ENCODE data around the gene IRF3.

- TF ChIP-seq POLR2A (IDR thresholded peaks at IDR 0.05; ENCODE audit: low read depth, low read length), result no peak
- no peak for TF ChIP-seq NFYB (IDR thresholded peaks at IDR 0.05; ENCODE audit: insufficient read depth, low read depth, low read length)
- TF ChIP-seq NRF1 (conservative IDR thresholded peaks at IDR 0.05; ENCODE audit: low read depth, low read length), result no peak
- no peak for TF ChIP-seq CTCF (IDR thresholded peaks at IDR 0.05 in 2 of 3, conservative IDR thresholded peaks at IDR 0.05 in 1 of 3; ENCODE audit: control insufficient read depth in 2 of 3, extremely low read depth in 1 of 3, insufficient read depth in 1 of 3, low read depth in 3 of 3, low read length in 3 of 3)
- no peak for TF ChIP-seq EP300 (IDR thresholded peaks at IDR 0.05; ENCODE audit: borderline replicate concordance in 1 of 2, control insufficient read depth in 1 of 2, low read depth in 2 of 2, low read length in 2 of 2)
- TF ChIP-seq CHD2 (IDR thresholded peaks at IDR 0.05; ENCODE audit: borderline replicate concordance, low read depth, low read length), result no peak
- no peak for TF ChIP-seq CREB1 (IDR thresholded peaks at IDR 0.05; ENCODE audit: low read depth)
- no peak for TF ChIP-seq E4F1 (IDR thresholded peaks at IDR 0.05; ENCODE audit: borderline replicate concordance, partially characterized antibody)
Measured at GRCh38 chr19:49660338-49660961, 5.2 kb downstream of the IRF3 start.
